Activated CD4-positive, alpha-beta T cell treated with anti-CD3 and anti-CD28 coated beads, Interleukin-2, Interleukin-6, amounts not matched to agents 100 ng/mL and 50 ng/mL, durations not matched to agents 16 hours and 8 hours (primary cell): ENCODE results near the gene NFIB.

Source experiments
- DNase-seq: peaks from one replicate; pipeline ENCODE4 v3.0.0-alpha.2; 2020

NFIB gene

DNA sequence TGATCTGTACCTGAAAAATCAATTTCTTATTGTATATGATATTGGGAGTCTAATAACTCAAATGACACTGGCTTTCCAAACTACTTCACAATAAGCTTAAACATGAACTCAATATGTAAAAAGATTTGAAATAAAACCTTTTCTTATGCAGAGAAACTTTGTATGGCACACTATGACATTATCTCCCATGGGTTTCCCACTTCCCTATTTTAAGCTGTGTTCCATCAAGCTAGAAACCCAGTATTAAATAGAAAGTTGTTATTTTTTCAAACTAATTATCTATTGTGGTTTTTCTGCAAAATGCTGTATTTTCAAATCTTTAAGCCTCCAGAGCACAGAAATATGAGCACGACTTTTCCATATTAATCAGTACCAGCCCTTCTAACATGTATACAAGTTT is 174.7 kb downstream of the NFIB start:
- no peak for DNase-seq

- DNase-seq = no peak
Measured at GRCh38 chr9:14136646-14137370, 177.1 kb downstream of the NFIB start.

DNA sequence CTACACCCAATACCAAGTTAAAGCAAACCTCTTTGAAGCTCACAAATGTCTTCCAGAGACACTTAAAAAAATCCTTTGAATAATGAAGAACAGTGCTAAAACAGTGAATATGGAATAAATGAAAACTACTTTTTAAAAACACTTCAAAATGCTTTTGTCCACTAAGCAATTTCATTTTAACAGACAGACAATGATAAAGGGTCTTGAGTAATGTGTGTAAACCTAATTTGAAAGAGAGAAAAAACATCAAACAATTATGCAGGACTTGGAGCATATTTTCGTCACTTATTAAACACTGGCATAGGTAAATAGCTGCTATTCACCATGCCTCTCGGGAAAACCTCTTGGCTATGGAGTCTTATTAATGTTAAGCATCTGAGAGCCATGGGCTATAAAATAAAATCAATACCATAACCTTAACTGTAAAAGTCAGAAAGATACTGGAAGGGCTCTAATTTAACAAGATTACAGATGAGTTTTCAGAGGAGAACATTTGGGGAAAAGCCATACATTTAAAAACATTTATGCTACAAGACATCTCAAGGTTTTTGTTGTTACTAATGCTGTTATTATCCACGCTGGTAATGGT is 177.8 kb downstream of the NFIB start:
- no peak for DNase-seq

DNA sequence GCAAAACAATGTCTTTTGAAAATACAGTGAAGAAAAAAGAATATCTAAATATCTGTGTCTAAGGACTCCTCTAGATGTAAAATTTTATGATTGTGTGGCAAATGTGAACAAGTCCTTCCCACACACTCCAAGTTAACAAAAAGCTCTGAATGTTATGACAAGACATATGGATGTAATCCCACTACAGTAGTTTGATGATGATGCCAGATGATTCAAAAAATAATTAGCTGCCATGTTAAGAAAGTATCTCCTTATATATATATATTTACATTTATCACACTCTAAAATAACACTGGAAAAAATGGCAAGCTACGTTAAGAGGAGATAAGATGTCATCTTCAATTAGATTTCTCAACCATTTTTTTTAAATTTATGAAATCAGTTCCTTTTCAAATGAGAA is 178.5 kb downstream of the NFIB start:
- no peak for DNase-seq

DNA sequence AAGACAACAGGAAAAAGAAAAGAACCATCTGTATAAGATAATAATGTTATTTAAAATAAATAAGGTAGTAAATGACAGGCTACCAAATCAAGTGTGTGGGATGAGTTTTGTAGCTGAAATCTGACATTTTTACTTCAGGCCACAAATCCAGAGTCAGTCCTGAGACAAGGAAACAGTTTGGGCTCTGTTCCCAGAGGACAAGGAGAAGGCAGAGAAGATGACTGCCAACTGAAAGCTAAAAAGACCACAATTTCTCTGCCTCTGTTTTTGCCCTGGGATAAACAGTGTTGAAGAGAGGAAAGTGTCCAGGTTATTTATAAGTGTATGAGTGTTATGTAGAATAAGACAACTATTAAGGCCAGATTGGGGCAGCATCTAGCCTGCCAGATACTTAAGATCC is 180.5 kb downstream of the NFIB start:
- DNase-seq = no peak

DNA sequence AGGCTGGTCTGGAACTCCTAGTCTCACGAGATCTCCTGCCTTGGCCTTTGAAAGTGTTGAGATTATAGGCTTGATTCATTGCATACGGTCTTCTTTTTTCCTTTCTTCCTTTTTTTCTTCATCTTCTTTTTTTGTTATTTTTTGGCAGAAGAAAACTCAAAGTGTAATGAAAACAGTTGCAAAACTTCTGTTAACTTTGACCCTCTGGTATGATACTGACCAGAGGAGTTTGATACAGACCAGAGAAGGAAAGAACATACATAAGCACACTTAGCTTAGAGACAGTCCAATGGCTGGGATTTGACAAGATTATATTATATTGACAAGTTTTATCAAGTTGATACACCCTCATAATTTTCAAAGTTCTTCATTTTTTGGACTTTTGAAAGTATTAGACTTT is 181.2 kb downstream of the NFIB start:
- DNase-seq = no peak

DNA sequence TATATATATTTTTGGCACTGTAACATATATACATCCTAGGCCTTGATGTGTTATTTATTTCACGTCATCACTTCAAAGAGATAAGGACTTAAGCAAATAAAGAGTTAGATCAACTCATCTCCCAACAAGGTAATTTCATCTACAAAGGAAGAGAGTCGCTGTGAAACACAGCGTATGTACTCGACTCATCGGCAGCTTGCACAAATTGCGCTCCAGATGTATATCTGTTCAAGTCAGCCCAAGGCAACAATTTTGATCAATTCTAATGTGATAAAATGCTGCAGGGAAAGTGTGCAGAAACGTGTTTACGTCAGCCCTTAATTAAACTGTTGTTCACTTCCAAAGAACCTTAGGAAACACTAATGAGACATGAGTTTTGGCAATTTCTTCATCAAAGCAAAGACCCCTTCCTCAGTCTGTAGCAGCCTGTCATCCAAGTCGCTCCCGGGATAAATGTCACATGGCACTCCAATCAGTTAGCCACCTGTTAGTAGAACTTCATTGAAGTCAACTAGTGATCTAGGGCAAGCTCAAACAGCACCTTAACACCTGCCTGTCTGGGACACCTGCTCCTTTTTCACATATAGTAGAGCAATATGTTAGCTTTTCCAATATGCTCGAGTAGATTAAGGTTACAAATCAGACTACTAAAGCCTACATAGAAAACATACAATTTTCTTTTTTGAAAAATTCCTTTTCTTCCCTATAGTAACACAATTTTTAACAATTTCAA is 182.4 kb downstream of the NFIB start:
- DNase-seq = no peak

DNA sequence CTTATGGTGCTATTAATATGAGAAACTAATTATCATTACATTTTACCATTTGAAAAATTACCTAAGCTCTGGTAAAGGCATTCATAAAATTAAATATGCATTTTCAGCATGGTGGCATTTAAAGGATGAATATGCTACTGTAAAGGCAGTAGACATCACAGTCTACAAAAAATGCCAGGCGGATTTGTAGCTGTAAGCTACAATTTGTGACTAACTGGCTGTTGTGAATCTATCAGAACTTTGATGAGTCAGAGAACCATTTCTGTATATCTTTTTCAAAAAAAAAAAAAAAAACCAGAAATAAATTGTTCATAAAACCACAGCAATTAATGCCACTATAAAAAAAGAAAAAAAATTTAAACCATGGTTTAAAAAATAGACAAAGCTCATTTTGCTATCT is 186.3 kb downstream of the NFIB start:
- DNase-seq = no peak

DNA sequence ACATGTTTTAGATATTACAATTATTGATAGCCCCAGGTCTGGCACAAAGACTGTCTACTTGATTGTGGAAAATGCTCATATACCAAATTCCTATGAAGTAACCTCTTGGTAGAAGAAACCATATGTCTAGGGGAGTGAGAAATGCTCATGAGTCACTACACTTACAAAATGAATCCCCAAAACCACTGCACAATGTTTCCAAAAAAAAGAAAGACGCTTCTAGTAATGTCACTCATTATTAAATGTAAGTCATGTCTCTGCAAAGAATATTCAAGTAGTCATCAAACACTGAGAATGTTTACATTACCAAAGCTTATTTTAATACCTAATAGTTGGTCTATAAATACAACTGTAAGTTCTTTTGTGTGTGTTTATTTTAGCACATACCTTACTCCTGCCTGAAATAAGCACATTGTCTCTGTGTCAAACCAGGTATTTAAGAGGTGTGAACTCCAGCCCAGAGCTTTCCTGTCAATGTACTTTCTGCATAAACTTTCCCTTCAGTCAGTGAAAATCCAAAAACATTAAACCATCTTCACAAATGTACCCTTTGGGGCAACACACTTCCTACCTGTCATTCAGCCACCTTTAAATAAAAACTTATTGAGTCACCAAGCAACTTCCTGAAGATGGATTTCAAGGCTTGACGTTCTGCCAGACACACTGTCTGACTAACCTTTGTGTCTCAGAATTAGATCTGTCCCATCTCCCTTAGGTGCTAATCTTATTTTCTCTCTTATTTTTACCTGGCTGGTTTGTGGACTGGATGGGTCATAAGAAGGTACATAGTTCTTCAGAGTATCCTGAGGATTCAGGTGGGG is 194.0 kb downstream of the NFIB start:
- DNase-seq = no peak

GRCh38 chr9:14112226-14112625 is 201.7 kb downstream of the NFIB start:
- no peak for DNase-seq

GRCh38 chr9:14111696-14112095 is 202.2 kb downstream of the NFIB start:
- no peak for DNase-seq

- DNase-seq = no peak
Measured at GRCh38 chr9:14107977-14108376, 206.0 kb downstream of the NFIB start.

GRCh38 chr9:14107495-14107894 is 206.4 kb downstream of the NFIB start:
- DNase-seq = no peak

DNA sequence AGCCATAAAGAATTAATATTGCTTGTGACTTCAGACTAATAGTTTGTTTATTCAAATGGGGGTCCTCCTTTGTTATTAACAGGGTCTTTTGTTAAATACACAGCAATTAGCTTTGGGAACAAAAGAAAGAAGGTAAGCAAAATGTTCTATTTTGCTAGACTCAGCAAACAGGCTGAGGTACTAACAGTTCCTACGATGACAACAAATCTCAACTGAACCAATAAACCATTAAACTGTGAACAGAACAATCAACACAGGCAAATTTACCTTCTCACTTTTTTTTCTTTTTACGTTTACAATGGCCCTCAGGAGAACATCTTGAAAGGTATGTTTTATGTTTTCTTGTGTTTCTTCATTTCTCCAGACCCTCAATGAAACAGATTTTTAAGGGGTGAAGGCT is 207.2 kb downstream of the NFIB start:
- DNase-seq = no peak

DNA sequence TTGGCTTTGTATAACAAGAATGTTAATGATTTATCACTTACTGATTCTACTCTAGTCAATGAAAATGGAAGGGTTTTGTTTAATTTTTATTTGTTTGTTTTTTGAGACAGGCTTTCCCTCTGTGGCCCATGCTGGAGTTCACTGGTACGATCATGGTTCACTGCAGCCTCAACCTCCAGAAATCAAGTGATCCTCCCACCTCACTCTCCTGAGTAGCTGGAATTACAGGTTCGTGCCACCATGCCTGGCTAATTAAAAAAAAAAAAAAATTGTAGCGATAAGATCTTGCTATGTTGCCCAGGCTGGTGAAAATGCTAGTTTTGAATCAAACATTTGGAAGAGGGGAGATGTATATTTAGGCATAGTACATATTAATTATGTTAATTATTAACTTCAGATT is 209.4 kb downstream of the NFIB start:
- no peak for DNase-seq

DNA sequence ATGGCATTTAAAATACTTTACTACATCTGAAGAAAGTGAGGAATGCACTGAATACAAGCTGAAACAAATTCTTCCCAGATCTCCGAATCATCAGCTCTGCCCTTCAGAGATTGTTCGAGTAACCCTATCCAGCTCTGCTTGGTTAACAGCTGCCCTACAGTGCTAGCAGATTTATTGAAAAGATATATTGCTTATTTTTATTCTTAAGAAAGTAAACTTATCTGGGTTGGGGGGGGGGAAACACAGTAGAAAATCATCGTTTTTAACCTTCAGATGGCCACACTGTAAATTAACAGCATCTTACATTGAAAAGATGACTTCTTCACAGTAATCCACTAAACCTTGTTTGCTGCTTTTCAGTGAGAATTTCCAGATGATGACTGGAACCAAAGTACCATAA is 210.8 kb downstream of the NFIB start:
- no peak for DNase-seq

GRCh38 chr9:14099737-14100136 is 214.2 kb downstream of the NFIB start:
- no peak for DNase-seq

GRCh38 chr9:14098486-14099180 is 215.3 kb downstream of the NFIB start:
- DNase-seq = no peak

- no peak for DNase-seq
Measured at GRCh38 chr9:14097666-14098415, 216.1 kb downstream of the NFIB start.

GRCh38 chr9:14097215-14097614 is 216.7 kb downstream of the NFIB start:
- DNase-seq = no peak

DNA sequence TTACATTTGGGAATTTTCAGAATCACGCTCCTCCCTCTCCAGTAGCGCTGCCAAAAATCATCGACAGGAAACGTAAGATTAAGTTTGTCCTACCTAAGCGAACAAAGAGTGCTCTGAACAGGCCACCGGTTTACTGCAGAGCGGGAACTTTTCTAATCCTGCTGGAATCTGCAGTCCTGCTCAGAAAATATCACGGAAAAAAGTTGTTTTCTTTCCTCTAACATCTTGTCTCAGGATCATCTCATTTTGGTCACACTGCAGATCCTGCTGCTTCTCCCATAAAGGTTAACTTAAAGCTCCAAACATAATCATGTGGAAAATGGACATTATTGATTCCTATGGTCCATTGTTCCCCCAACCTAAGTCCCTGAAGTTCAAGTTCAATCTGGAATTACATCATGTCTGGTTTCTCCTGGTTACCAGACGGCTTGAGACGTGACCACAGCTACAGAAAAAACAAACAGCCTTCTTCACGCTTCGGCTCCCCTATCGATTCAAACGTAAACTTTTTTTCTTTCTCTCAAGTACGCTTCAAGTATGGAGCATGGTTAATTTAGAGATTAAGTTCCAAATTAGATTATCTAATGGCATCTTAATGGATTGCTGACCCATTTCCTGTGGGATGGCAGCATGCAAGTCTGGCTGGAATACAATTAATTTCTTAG is 217.6 kb downstream of the NFIB start:
- DNase-seq = no peak

GRCh38 chr9:14095277-14095676 is 218.7 kb downstream of the NFIB start:
- DNase-seq = no peak
